ENCODE results near the gene ADGRA1.

The ADGRA1 gene

GRCh38 chr10:133085251-133086125 lies 2.2 kb upstream of the ADGRA1 start:
- TF ChIP-seq CTCF (IDR thresholded peaks at IDR 0.05; ENCODE audit: low read depth, low read length): no peak

GRCh38 chr10:133086247-133086646 lies 1.5 kb upstream of the ADGRA1 start:
- TF ChIP-seq CTCF (IDR thresholded peaks at IDR 0.05; ENCODE audit: low read depth, low read length): no peak
- DNase-seq (ENCODE audit: extremely low read depth, low read depth): no peak

More at GRCh38 chr10:133085251-133086125, 2.2 kb upstream of the ADGRA1 start:
- no peak for DNase-seq (ENCODE audit: extremely low read depth, low read depth)

GRCh38 chr10:133087045-133087678 lies 562 bp upstream of the ADGRA1 start:
- TF ChIP-seq CTCF (IDR thresholded peaks at IDR 0.05; ENCODE audit: low read depth, low read length): no peak
- no peak for DNase-seq (ENCODE audit: extremely low read depth, low read depth)

- no peak for DNase-seq (ENCODE audit: extremely low read depth, low read depth)
- TF ChIP-seq CTCF (IDR thresholded peaks at IDR 0.05; ENCODE audit: low read depth, low read length): no peak
Measured at GRCh38 chr10:133088179-133088955, 643 bp downstream of the ADGRA1 start.

- no peak for DNase-seq (ENCODE audit: extremely low read depth, low read depth)
Measured at GRCh38 chr10:133088956-133089800, 1.5 kb downstream of the ADGRA1 start.

GRCh38 chr10:133090101-133090500 lies 2.4 kb downstream of the ADGRA1 start:
- no peak for TF ChIP-seq CTCF (IDR thresholded peaks at IDR 0.05; ENCODE audit: low read depth, low read length)
- DNase-seq (ENCODE audit: extremely low read depth, low read depth): no peak

More at GRCh38 chr10:133088956-133089800, 1.5 kb downstream of the ADGRA1 start:
- no peak for TF ChIP-seq CTCF (IDR thresholded peaks at IDR 0.05; ENCODE audit: low read depth, low read length)
